Small intestine (tissue), 7 donors: ENCODE measurements around the gene DHCR7. TPM values are rescaled to one million over a fixed set of nuclear protein-coding genes. Genes with fewer than 3 reads are reported as not detected.

Experiments used
- DNase-seq, 2 donors: peaks; one replicate each; pipeline versions ENCODE4 v3.0.0 to v3.0.0-alpha.2; 2013
- FAIRE-seq: peaks from 2 replicates; lab custom pipeline; 2012; peaks lifted over from hg19 to GRCh38; lab: Jason Lieb, UNC
- H3K27ac ChIP-seq, 3 donors: one replicate each; pipeline ENCODE4 v1.5.1; 2013; ENCODE audit warnings: low read length in 2 of 3, mild to moderate bottlenecking in 2 of 3, control low read depth in 1 of 3, inconsistent platforms in 1 of 3, low read depth in 1 of 3, moderate library complexity in 1 of 3
- H3K27me3 ChIP-seq, 3 donors: one replicate each; pipeline ENCODE4 v1.6.1; 2013; ENCODE audit warnings: low read length in 3 of 3, inconsistent platforms in 1 of 3; ENCODE audit not compliant: control insufficient read depth in 3 of 3, insufficient read depth in 3 of 3
- H3K36me3 ChIP-seq, 3 donors: one replicate each; pipeline ENCODE4 v1.6.1; 2013; ENCODE audit warnings: low read length in 3 of 3, inconsistent platforms in 1 of 3, low read depth in 1 of 3, mild to moderate bottlenecking in 1 of 3, moderate library complexity in 1 of 3; ENCODE audit not compliant: control insufficient read depth in 3 of 3, insufficient read depth in 2 of 3
- H3K4me1 ChIP-seq, 3 donors: one replicate each; pipeline ENCODE4 v1.6.1; 2013; ENCODE audit warnings: low read length in 2 of 3, inconsistent platforms in 1 of 3, low read depth in 1 of 3, mild to moderate bottlenecking in 1 of 3, moderate library complexity in 1 of 3; ENCODE audit not compliant: control insufficient read depth in 3 of 3, insufficient read depth in 2 of 3
- H3K4me3 ChIP-seq, 3 donors: one replicate each; pipeline ENCODE4 v1.5.1; 2013; ENCODE audit warnings: low read length in 3 of 3, control low read depth in 1 of 3, inconsistent platforms in 1 of 3, low read depth in 1 of 3, mild to moderate bottlenecking in 1 of 3, moderate library complexity in 1 of 3
- H3K9me3 ChIP-seq, 2 donors: one replicate each; pipeline ENCODE4 v1.6.1; 2013; ENCODE audit warnings: low read depth in 1 of 2, low read length in 1 of 2; ENCODE audit not compliant: control insufficient read depth in 2 of 2, insufficient read depth in 1 of 2
- WGBS, 3 donors: extraction: QIAGEN DNeasy Blood & Tissue Kit; methylation state at CpG; one replicate each; pipeline ENCODE4 v1.1.7; 2013; 5-methylcytosine and 5-hydroxymethylcytosine counted together
- polyA plus RNA-seq, 4 donors: library from polyadenylated mRNA; stranded (reverse) in 3 of 4; unstranded in 1 of 4; fragments of 200-250 nt in 3 of 4; fragments of 120-200 nt in 1 of 4; gene quantifications; one replicate each; pipeline versions ENCODE4 v1.2.1 to v1.2.3, GENCODE V29; 2013
- donor health status: healthy with polysubstance abuse.
- donor health status: control.
- donor health status: control.
- donor health status: Bipolar disorder and iron deficiency.
- donor health status: healthy.

The DHCR7 gene
- polyA plus RNA-seq, 4 donors = 11.6 to 50.5 (median 24.5) TPM

DNA sequence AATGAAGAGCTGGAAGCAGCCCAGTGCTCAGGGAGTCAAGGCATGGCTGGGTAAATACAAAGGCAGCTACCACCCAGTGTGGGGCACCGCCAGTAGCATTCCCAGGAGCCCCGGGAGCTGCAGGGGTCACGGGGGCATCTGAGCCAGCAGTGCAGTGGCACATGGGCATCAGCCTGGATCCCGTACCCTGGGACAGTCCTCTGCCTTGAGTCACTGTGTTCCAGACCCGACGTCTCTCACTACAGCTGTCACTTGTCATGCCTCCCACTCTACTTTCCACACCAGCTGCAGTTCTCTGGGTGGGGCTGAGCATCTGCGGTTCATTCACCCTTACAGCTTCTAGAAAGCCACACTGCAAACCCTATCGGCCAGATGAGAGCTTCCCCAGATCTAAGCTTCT lies 29.6 kb downstream of the DHCR7 start:
- DNase-seq (no peak), FAIRE-seq (no peak)
- 61 to 77% (median 71%) methylated on average over 8 of the region's 8 CpGs for WGBS, 3 donors
- no peak overlapping the region for H3K27ac ChIP-seq
- peaks cover 0 to 4% of the 10 kb centered on the region in 2 donors for H3K9me3 ChIP-seq
- no peak overlapping the region for H3K4me3 ChIP-seq
- H3K4me1 ChIP-seq = no peaks in the 10 kb centered on the region
- H3K36me3 ChIP-seq = no peaks in the 10 kb centered on the region
- H3K27me3 ChIP-seq = peaks cover 0 to 3% (median 0%) of the 10 kb centered on the region in 3 donors

DNA sequence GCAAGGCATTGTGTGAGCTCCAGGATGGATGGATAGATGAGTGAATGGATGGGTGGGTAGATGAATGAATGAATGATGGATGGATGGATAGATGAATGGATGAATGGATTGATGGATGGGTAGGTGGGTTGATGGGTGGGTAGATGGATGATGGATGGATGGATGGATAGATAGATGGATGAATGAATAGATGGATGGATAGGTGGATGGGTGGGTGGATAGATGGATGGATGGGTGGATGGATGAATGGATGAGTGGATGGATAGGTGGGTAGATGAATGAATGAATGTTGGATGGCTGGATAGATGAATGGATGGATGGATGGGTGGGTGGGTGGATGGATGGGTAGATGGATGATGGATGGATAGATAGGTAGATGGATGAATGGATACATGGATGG lies 33.5 kb downstream of the DHCR7 start:
- Histone ChIP-seq H3K27me3 (peaks cover 0 to 3% (median 3%) of the 10 kb centered on the region in 3 donors), H3K27ac (no peak overlapping the region)
- no peak for FAIRE-seq

GRCh38 chr11:71410363-71410966 lies 37.7 kb downstream of the DHCR7 start:
- WGBS, 3 donors = 76 to 83% (median 79%) methylated on average over 7 of the region's 7 CpGs
- no peak overlapping the region for H3K27ac ChIP-seq

More for the DNA sequence above, 33.5 kb downstream of the DHCR7 start:
- Histone ChIP-seq H3K36me3 (no peaks in the 10 kb centered on the region), H3K4me3 (no peak overlapping the region), H3K9me3 (no peaks in the 10 kb centered on the region), H3K4me1 (no peaks in the 10 kb centered on the region)
- no peak for DNase-seq

DNA sequence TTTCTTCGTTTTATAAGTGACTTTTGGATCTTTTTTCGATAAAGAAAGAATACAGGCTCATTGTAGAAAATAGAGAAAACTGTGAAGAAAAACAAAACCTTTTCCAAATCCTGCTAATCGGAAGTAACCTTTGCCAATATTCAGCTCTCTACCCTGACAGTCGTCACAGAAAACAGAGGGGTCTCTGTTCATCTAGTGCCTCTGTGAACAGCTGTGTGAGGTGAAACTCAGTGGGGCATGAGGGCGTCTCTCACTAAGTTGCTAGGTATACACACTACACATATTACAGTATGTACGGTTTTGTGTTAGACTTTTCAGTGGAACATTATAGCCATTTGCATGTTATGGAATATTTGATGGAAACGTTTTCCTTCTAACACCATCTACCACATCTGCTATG lies 39.4 kb downstream of the DHCR7 start:
- H3K4me3 ChIP-seq = no peak overlapping the region
- no peaks in the 10 kb centered on the region for H3K36me3 ChIP-seq
- no peak for FAIRE-seq
- WGBS, 3 donors = 65 to 75% (median 66%) methylated on average over 7 of the region's 7 CpGs
- H3K9me3 ChIP-seq = no peaks in the 10 kb centered on the region
- no peaks in the 10 kb centered on the region for H3K4me1 ChIP-seq
- H3K27me3 ChIP-seq = peaks cover 0 to 3% (median 3%) of the 10 kb centered on the region in 3 donors
- no peak overlapping the region for H3K27ac ChIP-seq
- DNase-seq = no peak

More at GRCh38 chr11:71410363-71410966, 37.7 kb downstream of the DHCR7 start:
- Histone ChIP-seq H3K27me3 (peaks cover 0 to 3% (median 3%) of the 10 kb centered on the region in 3 donors), H3K4me1 (no peaks in the 10 kb centered on the region), H3K9me3 (no peaks in the 10 kb centered on the region), H3K4me3 (no peak overlapping the region), H3K36me3 (no peaks in the 10 kb centered on the region)
- DNase-seq (no peak), FAIRE-seq (no peak)

DNA sequence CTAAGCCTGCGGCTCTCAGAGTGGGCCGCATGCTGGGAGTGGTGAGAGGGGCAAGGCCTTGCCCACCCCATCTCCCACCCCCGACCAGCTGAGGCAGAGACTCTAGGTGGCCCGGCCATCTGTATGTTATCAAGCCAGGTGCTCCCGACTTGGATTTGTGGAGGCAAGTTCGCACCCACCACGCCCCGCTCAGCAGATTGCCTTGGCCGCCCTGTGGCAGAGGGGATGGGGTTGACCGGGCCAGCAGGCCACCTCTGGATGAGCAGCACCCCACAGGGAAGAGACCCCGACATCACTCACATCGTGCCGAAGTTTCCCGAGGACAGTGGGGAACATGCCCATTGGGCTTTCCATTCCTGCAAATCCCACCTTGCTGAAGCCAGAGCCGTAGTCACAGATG lies 40.8 kb downstream of the DHCR7 start:
- DNase-seq (no peak), FAIRE-seq (no peak)
- Histone ChIP-seq H3K4me3 (no peak overlapping the region), H3K9me3 (no peaks in the 10 kb centered on the region), H3K27me3 (peaks cover 0 to 3% (median 3%) of the 10 kb centered on the region in 3 donors), H3K36me3 (no peaks in the 10 kb centered on the region), H3K27ac (no peak overlapping the region), H3K4me1 (no peaks in the 10 kb centered on the region)
- 78 to 86% (median 84%) methylated on average over 15 of the region's 15 CpGs for WGBS, 3 donors

- Histone ChIP-seq H3K36me3 (no peaks in the 10 kb centered on the region), H3K9me3 (no peaks in the 10 kb centered on the region), H3K27ac (no peak overlapping the region), H3K27me3 (peaks cover 0 to 3% (median 0%) of the 10 kb centered on the region in 3 donors), H3K4me1 (no peaks in the 10 kb centered on the region), H3K4me3 (no peak overlapping the region)
- FAIRE-seq (no peak), DNase-seq (no peak)
- WGBS, 3 donors = 45 to 64% (median 59%) methylated on average over 10 of the region's 10 CpGs
Observed at GRCh38 chr11:71406681-71407080, 41.5 kb downstream of the DHCR7 start.

- Histone ChIP-seq H3K36me3 (no peaks in the 10 kb centered on the region), H3K4me1 (no peaks in the 10 kb centered on the region), H3K27me3 (no peaks in the 10 kb centered on the region), H3K4me3 (no peak overlapping the region), H3K27ac (no peak overlapping the region), H3K9me3 (no peaks in the 10 kb centered on the region)
- FAIRE-seq (no peak), DNase-seq (no peak)
- WGBS, 3 donors = 71 to 77% (median 77%) methylated on average over 8 of the region's 8 CpGs
Observed at GRCh38 chr11:71404209-71404608, 44.0 kb downstream of the DHCR7 start.

- no peak for DNase-seq
- Histone ChIP-seq H3K4me3 (no peak overlapping the region), H3K36me3 (no peaks in the 10 kb centered on the region), H3K27ac (no peak overlapping the region), H3K27me3 (no peaks in the 10 kb centered on the region), H3K4me1 (no peaks in the 10 kb centered on the region), H3K9me3 (no peaks in the 10 kb centered on the region)
- WGBS, 3 donors = 81 to 88% (median 83%) methylated on average over 15 of the region's 15 CpGs
- FAIRE-seq = no peak
Observed at GRCh38 chr11:71402878-71403277, 45.3 kb downstream of the DHCR7 start.

DNA sequence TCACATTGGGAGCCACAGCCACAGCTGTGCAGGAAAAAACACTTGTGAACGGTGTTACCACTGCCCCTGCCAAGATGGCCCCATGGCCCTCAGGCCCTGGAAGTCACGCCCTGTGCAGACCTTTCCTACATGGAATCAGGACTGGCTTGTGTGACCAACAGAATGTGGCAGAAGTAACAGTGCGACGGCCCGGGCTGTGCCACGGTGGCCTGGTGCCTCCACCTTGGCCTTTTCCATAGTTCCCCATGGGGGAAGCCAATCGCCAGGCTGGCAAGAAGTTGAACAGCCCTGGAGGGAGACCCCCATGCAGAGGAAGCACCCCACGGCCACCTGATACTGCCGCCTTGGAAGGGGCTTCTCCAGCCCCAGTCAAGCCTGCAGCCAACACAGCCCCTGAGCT lies 48.0 kb downstream of the DHCR7 start:
- Histone ChIP-seq H3K4me1 (no peaks in the 10 kb centered on the region), H3K9me3 (no peaks in the 10 kb centered on the region), H3K36me3 (no peaks in the 10 kb centered on the region), H3K4me3 (no peak overlapping the region), H3K27me3 (peaks cover 0 to under 1% (median 0%) of the 10 kb centered on the region in 3 donors), H3K27ac (no peak overlapping the region)
- WGBS, 3 donors = 88 to 93% (median 89%) methylated on average over 9 of the region's 9 CpGs
- no peak for DNase-seq
- FAIRE-seq = no peak
